DOHH2 (cell line): ENCODE data around the gene CCDC106.

ENCODE experiments used
- H3F3A ChIP-seq: fragments of 200-600 bp; sonication (generic), shearing (Covaris generic); 2 replicates; pipeline ENCODE4 v1.6.0; 2016; ENCODE audit warnings: antibody characterized with exemption, mild to moderate bottlenecking; ENCODE audit not compliant: control insufficient read depth, insufficient read depth
- H3K27ac ChIP-seq: fragments of 200-600 bp; sonication (generic); 2 replicates; pipeline ENCODE4 v1.5.1; 2014; ENCODE audit warnings: low read depth, mild to moderate bottlenecking, low read length, moderate library complexity
- H3K27me3 ChIP-seq: fragments of 200-600 bp; sonication (generic); 2 replicates; pipeline ENCODE4 v1.6.1; 2014; ENCODE audit warnings: mild to moderate bottlenecking, low read length, mixed read lengths; ENCODE audit not compliant: control insufficient read depth
- H3K36me3 ChIP-seq: fragments of 200-600 bp; sonication (generic); 2 replicates; pipeline ENCODE4 v1.6.1; 2014; ENCODE audit warnings: mild to moderate bottlenecking, low read length, moderate library complexity, mixed read lengths; ENCODE audit not compliant: control insufficient read depth
- H3K4me1 ChIP-seq: fragments of 200-600 bp; sonication (generic); 2 replicates; pipeline ENCODE4 v1.6.1; 2014; ENCODE audit warnings: mild to moderate bottlenecking, low read length, mixed read lengths; ENCODE audit not compliant: control insufficient read depth
- H3K4me2 ChIP-seq: fragments of 200-600 bp; sonication (generic); 2 replicates; pipeline ENCODE4 v1.6.0; 2014; ENCODE audit warnings: mild to moderate bottlenecking, low read length, moderate library complexity
- H3K4me3 ChIP-seq: fragments of 200-600 bp; sonication (generic); 2 replicates; pipeline ENCODE4 v1.5.1; 2014; ENCODE audit warnings: mild to moderate bottlenecking, low read length, mixed read lengths
- H3K79me2 ChIP-seq: fragments of 200-600 bp; sonication (generic); 2 replicates; pipeline ENCODE4 v1.6.1; 2014; ENCODE audit warnings: mild to moderate bottlenecking, low read length, mixed read lengths; ENCODE audit not compliant: control insufficient read depth
- H3K9me2 ChIP-seq: fragments of 200-600 bp; sonication (generic); replicated peaks from 2 replicates; pipeline ENCODE4 v1.6.1; 2014; ENCODE audit warnings: mild to moderate bottlenecking, low read length, mixed read lengths; ENCODE audit not compliant: control insufficient read depth
- H3K9me3 ChIP-seq: fragments of 200-600 bp; sonication (generic); 2 replicates; pipeline ENCODE4 v1.6.1; 2014; ENCODE audit warnings: antibody characterized with exemption, low read length, mixed read lengths; ENCODE audit not compliant: control insufficient read depth, insufficient read depth
- H4K20me1 ChIP-seq: fragments of 200-600 bp; sonication (generic); 2 replicates; pipeline ENCODE4 v1.6.0; 2014; ENCODE audit warnings: low read depth, mild to moderate bottlenecking, antibody characterized with exemption, low read length, moderate library complexity; ENCODE audit not compliant: control insufficient read depth, insufficient read depth
- CTCF ChIP-seq: fragments of 200-600 bp; sonication (generic); IDR thresholded peaks from one replicate; pipeline ENCODE4 v1.5.1; 2014; ENCODE audit warnings: antibody characterized with exemption, mild to moderate bottlenecking, low read depth, low read length; ENCODE audit not compliant: poor library complexity, severe bottlenecking
- EZH2phosphoT487 ChIP-seq: fragments of 200-600 bp; sonication (generic); IDR thresholded peaks from 2 replicates; pipeline ENCODE4 v1.6.1; 2017; ENCODE audit warnings: borderline replicate concordance, mild to moderate bottlenecking, antibody characterized with exemption, low read length, moderate library complexity, mixed read lengths

Gene CCDC106

GRCh38 chr19:55656988-55657747 is 9.2 kb downstream of the CCDC106 start:
- H3K27me3 ChIP-seq = no peaks in the 10 kb centered on the region
- TF ChIP-seq CTCF = no peak
- no peak for TF ChIP-seq EZH2phosphoT487
- peaks cover 83% of the 10 kb centered on the region for H3K36me3 ChIP-seq
- H3K79me2 ChIP-seq = peaks cover 77% of the 10 kb centered on the region
- no peaks in the 10 kb centered on the region for H3F3A ChIP-seq
- H3K9me2 ChIP-seq = no peaks in the 10 kb centered on the region
- peaks cover 39% of the 10 kb centered on the region for H3K4me1 ChIP-seq
- peaks cover 28% of the 10 kb centered on the region for H4K20me1 ChIP-seq
- peak overlapping the region; percentile 80 for H3K4me3 ChIP-seq
- H3K27ac ChIP-seq = peak overlapping the region; percentile 91
- no peaks in the 10 kb centered on the region for H3K9me3 ChIP-seq
- peak overlapping the region; percentile 85 for H3K4me2 ChIP-seq

GRCh38 chr19:55658846-55659459 is 10.9 kb downstream of the CCDC106 start:
- H3K9me3 ChIP-seq = no peaks in the 10 kb centered on the region
- peaks cover 37% of the 10 kb centered on the region for H4K20me1 ChIP-seq
- TF ChIP-seq CTCF = no peak
- no peak for TF ChIP-seq EZH2phosphoT487
- peaks cover 32% of the 10 kb centered on the region for H3K4me1 ChIP-seq
- peak overlapping the region; percentile 85 for H3K4me2 ChIP-seq
- peak overlapping the region; percentile 80 for H3K4me3 ChIP-seq
- peaks cover 91% of the 10 kb centered on the region for H3K36me3 ChIP-seq
- H3K27ac ChIP-seq = no peak overlapping the region; the same call in 1 of the 2 replicates
- H3F3A ChIP-seq = no peaks in the 10 kb centered on the region
- H3K27me3 ChIP-seq = no peaks in the 10 kb centered on the region
- H3K79me2 ChIP-seq = peaks cover 91% of the 10 kb centered on the region
- no peaks in the 10 kb centered on the region for H3K9me2 ChIP-seq

GRCh38 chr19:55659822-55660221 is 11.8 kb downstream of the CCDC106 start:
- 0 out of 2 replicates have a peak overlapping the region, but pooled peaks have one; percentile 11 for H3K27ac ChIP-seq
- H3K36me3 ChIP-seq = peaks cover 100% of the 10 kb centered on the region

More at GRCh38 chr19:55659822-55660221, 11.8 kb downstream of the CCDC106 start:
- no peak for TF ChIP-seq EZH2phosphoT487
- TF ChIP-seq CTCF = no peak
- Histone ChIP-seq H4K20me1 (peaks cover 39% of the 10 kb centered on the region), H3K9me3 (no peaks in the 10 kb centered on the region), H3K4me2 (peak overlapping the region; percentile 85; the same call in 1 of the 2 replicates), H3F3A (no peaks in the 10 kb centered on the region), H3K79me2 (peaks cover 100% of the 10 kb centered on the region), H3K4me3 (no peak overlapping the region), H3K9me2 (no peaks in the 10 kb centered on the region), H3K4me1 (peaks cover 32% of the 10 kb centered on the region), H3K27me3 (no peaks in the 10 kb centered on the region)
